EH (cell line): ENCODE data around the gene PCSK6.
"Not testable (repeated sequence)": the region's sequence is repeated elsewhere in the genome, so short reads cannot be mapped to it uniquely, and the experiment has no call there.

Experiments used
- DNase-seq: peaks from one replicate; pipeline ENCODE4 v3.0.0-alpha.2; 2015; ENCODE audit warnings: low read depth

Gene PCSK6

GRCh38 chr15:101376615-101377395 lies 112.7 kb downstream of the PCSK6 start:
- DNase-seq, result no peak

- DNase-seq, result not testable (repeated sequence)
These were observed 114.5 kb downstream of the PCSK6 start for GRCh38 chr15:101375006-101375405.

GRCh38 chr15:101374326-101374725 lies 115.2 kb downstream of the PCSK6 start:
- DNase-seq, result no peak

- DNase-seq, result no peak
These were observed 115.9 kb downstream of the PCSK6 start for GRCh38 chr15:101373577-101373976.

GRCh38 chr15:101372960-101373525 lies 116.5 kb downstream of the PCSK6 start:
- no peak for DNase-seq

- peak; percentile 36 for DNase-seq
These were observed 117.3 kb downstream of the PCSK6 start for GRCh38 chr15:101372149-101372577.

- DNase-seq, result no peak
These were observed 118.0 kb downstream of the PCSK6 start for GRCh38 chr15:101371519-101371918.

GRCh38 chr15:101371081-101371480 lies 118.4 kb downstream of the PCSK6 start:
- DNase-seq, result no peak

GRCh38 chr15:101370330-101371024 lies 119.0 kb downstream of the PCSK6 start:
- DNase-seq, result no peak

GRCh38 chr15:101369676-101370075 lies 119.8 kb downstream of the PCSK6 start:
- no peak for DNase-seq

- no peak for DNase-seq
These were observed 120.5 kb downstream of the PCSK6 start for GRCh38 chr15:101368861-101369642.

- no peak for DNase-seq
These were observed 121.3 kb downstream of the PCSK6 start for GRCh38 chr15:101368086-101368780.

GRCh38 chr15:101366853-101367252 lies 122.7 kb downstream of the PCSK6 start:
- DNase-seq, result no peak

- DNase-seq, result no peak
These were observed 126.4 kb downstream of the PCSK6 start for GRCh38 chr15:101362986-101363566.

- no peak for DNase-seq
These were observed 127.1 kb downstream of the PCSK6 start for GRCh38 chr15:101362359-101362758.

- no peak for DNase-seq
These were observed 128.1 kb downstream of the PCSK6 start for GRCh38 chr15:101361418-101361817.

- peak; percentile 18 for DNase-seq
These were observed 130.1 kb downstream of the PCSK6 start for GRCh38 chr15:101359365-101359947.

- peak; percentile 76 for DNase-seq
These were observed 130.6 kb downstream of the PCSK6 start for GRCh38 chr15:101358895-101359294.

- DNase-seq, result no peak
These were observed 131.6 kb downstream of the PCSK6 start for GRCh38 chr15:101357885-101358284.

- no peak for DNase-seq
These were observed 132.2 kb downstream of the PCSK6 start for GRCh38 chr15:101357333-101357732.
